ENCODE data around the gene NEDD8.

Gene NEDD8

GRCh38 chr14:24271834-24272263, 39.7 kb upstream of the NEDD8 start:
- H3K27ac Mint-ChIP-seq, result peak overlapping the region; percentile 46 to 88 (median 78)
- peaks cover 5% of the 10 kb centered on the region for H3K36me3 Mint-ChIP-seq (ENCODE audit: low read depth)
- no peak for TF ChIP-seq CTCF (IDR thresholded peaks at IDR 0.05; ENCODE audit: unreplicated experiment in 3 of 3)
- peaks cover 14% of the 10 kb centered on the region for H3K4me1 Mint-ChIP-seq
- H3K9me3 Mint-ChIP-seq, result no peaks in the 10 kb centered on the region
- H3K27me3 Mint-ChIP-seq (ENCODE audit: low read depth), result no peaks in the 10 kb centered on the region
- peak overlapping the region; percentile 90 to 92 (median 91) for H3K4me3 Mint-ChIP-seq

GRCh38 chr14:24271134-24271833, 39.1 kb upstream of the NEDD8 start, which contains the start of gene RABGGTA:
RABGGTA (minus strand) TSS chr14:24271597; CDS start chr14:24271115, 482 bp downstream.
- peaks cover 5% of the 10 kb centered on the region for H3K36me3 Mint-ChIP-seq (ENCODE audit: low read depth)

GRCh38 chr14:24270537-24271133, 38.5 kb upstream of the NEDD8 start:
- Mint-ChIP-seq H3K4me3 (peak overlapping the region; percentile 90 to 96 (median 95)), H3K4me1 (peaks cover 14% of the 10 kb centered on the region), H3K27ac (peak overlapping the region; percentile 46 to 97 (median 97)), H3K36me3 (ENCODE audit: low read depth) (peaks cover 5% of the 10 kb centered on the region), H3K9me3 (no peaks in the 10 kb centered on the region), H3K27me3 (ENCODE audit: low read depth) (no peaks in the 10 kb centered on the region)
- no peak for TF ChIP-seq CTCF (IDR thresholded peaks at IDR 0.05; ENCODE audit: unreplicated experiment in 3 of 3)

More at GRCh38 chr14:24271134-24271833, 39.1 kb upstream of the NEDD8 start, which contains the start of gene RABGGTA:
- Mint-ChIP-seq H3K27me3 (ENCODE audit: low read depth) (no peaks in the 10 kb centered on the region), H3K27ac (peak within 1 kb of the TSS; percentile 46 to 97 (median 97)), H3K4me1 (peaks cover 14% of the 10 kb centered on the region), H3K4me3 (peak within 1 kb of the TSS; percentile 90 to 96 (median 95)), H3K9me3 (no peaks in the 10 kb centered on the region)
- peak; percentile 70 to 75 (median 71) for TF ChIP-seq CTCF (IDR thresholded peaks at IDR 0.05; ENCODE audit: unreplicated experiment in 3 of 3)

- Mint-ChIP-seq H3K27me3 (ENCODE audit: low read depth) (no peaks in the 10 kb centered on the region), H3K4me3 (peak overlapping the region; percentile 90 to 96 (median 95)), H3K4me1 (peaks cover 14% of the 10 kb centered on the region), H3K27ac (no peak overlapping the region), H3K9me3 (no peaks in the 10 kb centered on the region), H3K36me3 (ENCODE audit: low read depth) (peaks cover 5% of the 10 kb centered on the region)
- TF ChIP-seq CTCF (IDR thresholded peaks at IDR 0.05; ENCODE audit: unreplicated experiment in 3 of 3), result no peak
Measured at GRCh38 chr14:24269910-24270536, 37.9 kb upstream of the NEDD8 start.

GRCh38 chr14:24269368-24269767, 37.2 kb upstream of the NEDD8 start:
- no peaks in the 10 kb centered on the region for H3K9me3 Mint-ChIP-seq
- H3K4me3 Mint-ChIP-seq, result peak overlapping the region; percentile 57 to 74 (median 66)
- no peak for TF ChIP-seq CTCF (IDR thresholded peaks at IDR 0.05; ENCODE audit: unreplicated experiment in 3 of 3)
- H3K27me3 Mint-ChIP-seq (ENCODE audit: low read depth), result no peaks in the 10 kb centered on the region
- no peak overlapping the region for H3K27ac Mint-ChIP-seq
- H3K36me3 Mint-ChIP-seq (ENCODE audit: low read depth), result peaks cover 5% of the 10 kb centered on the region
- H3K4me1 Mint-ChIP-seq, result peaks cover 14% of the 10 kb centered on the region

All from nephron (organoid).